ENCODE results near the gene GKN1.

GRCh38 chr2:68968221-68968620 lies 6.2 kb upstream of the GKN1 start:
- TF ChIP-seq POLR2A (IDR thresholded peaks at IDR 0.05) = no peak
- TF ChIP-seq, protein P1, sequence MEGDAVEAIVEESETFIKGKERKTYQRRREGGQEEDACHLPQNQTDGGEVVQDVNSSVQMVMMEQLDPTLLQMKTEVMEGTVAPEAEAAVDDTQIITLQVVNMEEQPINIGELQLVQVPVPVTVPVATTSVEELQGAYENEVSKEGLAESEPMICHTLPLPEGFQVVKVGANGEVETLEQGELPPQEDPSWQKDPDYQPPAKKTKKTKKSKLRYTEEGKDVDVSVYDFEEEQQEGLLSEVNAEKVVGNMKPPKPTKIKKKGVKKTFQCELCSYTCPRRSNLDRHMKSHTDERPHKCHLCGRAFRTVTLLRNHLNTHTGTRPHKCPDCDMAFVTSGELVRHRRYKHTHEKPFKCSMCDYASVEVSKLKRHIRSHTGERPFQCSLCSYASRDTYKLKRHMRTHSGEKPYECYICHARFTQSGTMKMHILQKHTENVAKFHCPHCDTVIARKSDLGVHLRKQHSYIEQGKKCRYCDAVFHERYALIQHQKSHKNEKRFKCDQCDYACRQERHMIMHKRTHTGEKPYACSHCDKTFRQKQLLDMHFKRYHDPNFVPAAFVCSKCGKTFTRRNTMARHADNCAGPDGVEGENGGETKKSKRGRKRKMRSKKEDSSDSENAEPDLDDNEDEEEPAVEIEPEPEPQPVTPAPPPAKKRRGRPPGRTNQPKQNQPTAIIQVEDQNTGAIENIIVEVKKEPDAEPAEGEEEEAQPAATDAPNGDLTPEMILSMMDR (IDR thresholded peaks at IDR 0.05) = no peak
- TF ChIP-seq EP300 (IDR thresholded peaks at IDR 0.05) = no peak
- no peak for TF ChIP-seq POLR2AphosphoS5 (IDR thresholded peaks at IDR 0.05)
